HCT116 (cell line): Measurements from ENCODE around the gene CHRNB1. TPM values are rescaled to one million over a fixed set of nuclear protein-coding genes. Genes with fewer than 3 reads are reported as not detected.

Source experiments
- ATAC-seq: fragments of 200-7000 bp; cut with Tn5 transposase; 2 replicates; pipeline ENCODE4 v1.9.1; 2020; ENCODE audit warnings: mild to moderate bottlenecking, moderate library complexity
- BruUV-seq: library from RNA; stranded (reverse); fragments of 400-500 nt; replicated peaks from 2 replicates; lab custom pipeline; 2021; lab: Mats Ljungman, UMichigan
- CTCF ChIA-PET: fragments of 300-600 bp; sonication (Branson Sonifier 250); formaldehyde crosslinking; loops from one replicate; lab custom pipeline; 2021; ENCODE audit warnings: antibody characterized with exemption; lab: Charles Lee
- POLR2A ChIA-PET: fragments of 300-600, 350-600 bp; sonication (Branson Sonifier 250); formaldehyde crosslinking; loops from one replicate; lab custom pipeline; 2021; ENCODE audit warnings: antibody characterized with exemption; lab: Charles Lee
- RAD21 ChIA-PET, 2 experiments: fragments of 300-600 bp; sonication (Branson Sonifier 250); formaldehyde crosslinking; loops; one replicate each; lab custom pipeline; 2023; ENCODE audit warnings: low total read pairs in 2 of 2; ENCODE audit not compliant: uncharacterized antibody in 2 of 2, unreplicated experiment in 2 of 2, low non-redundant PET in 1 of 2; lab: Charles Lee
- DNase-seq: peaks from one replicate; pipeline ENCODE4 v3.0.0-alpha.2; 2010; ENCODE audit warnings: low read depth, low spot score
- H2AFZ ChIP-seq: fragments of 200-600 bp; shearing (Covaris generic), sonication (generic); 2 replicates; pipeline ENCODE4 v1.6.1; 2017; ENCODE audit warnings: low read depth, mixed run types, mixed read lengths, antibody characterized with exemption, low read length; ENCODE audit not compliant: poor library complexity, severe bottlenecking
- H3K27ac ChIP-seq: 2 replicates; pipeline ENCODE4 v1.5.1; 2012; ENCODE audit warnings: low read depth, low read length
- H3K27me3 ChIP-seq: fragments of 200-600 bp; sonication (generic); 2 replicates; pipeline ENCODE4 v1.6.1; 2016; ENCODE audit warnings: mixed run types, low read length, mixed read lengths; ENCODE audit not compliant: insufficient read depth
- H3K36me3 ChIP-seq, 2 experiments: fragments of 200-500 bp in 1 of 2; fragments of 200-600 bp in 1 of 2; sonication (Bioruptor generic) in 1 of 2; sonication (generic) in 1 of 2; 2 replicates each; pipeline versions ENCODE4 v1.5.1 to v1.6.1; 2014 to 2016; ENCODE audit warnings: low read length in 2 of 2, inconsistent platforms in 1 of 2, mixed read lengths in 1 of 2, mixed run types in 1 of 2; ENCODE audit not compliant: insufficient read depth in 2 of 2, control insufficient read depth in 1 of 2
- H3K4me1 ChIP-seq, 2 experiments: fragments of 200-600 bp in 1 of 2; sonication (generic) in 1 of 2; 2 replicates each; pipeline versions ENCODE4 v1.5.1 to v1.6.1; 2012 to 2017; ENCODE audit warnings: low read length in 2 of 2, inconsistent platforms in 1 of 2, mild to moderate bottlenecking in 1 of 2, mixed read lengths in 1 of 2, mixed run types in 1 of 2, moderate library complexity in 1 of 2; ENCODE audit not compliant: insufficient read depth in 2 of 2, control insufficient read depth in 1 of 2
- H3K4me2 ChIP-seq: fragments of 200-600 bp; sonication (generic); 2 replicates; pipeline ENCODE4 v1.6.1; 2017; ENCODE audit warnings: mixed run types, low read length, mixed read lengths
- H3K4me3 ChIP-seq, 2 experiments: fragments of 200-600 bp in 1 of 2; sonication (generic) in 1 of 2; replicated peaks in 1 of 2; 2 replicates each; pipeline ENCODE4 v1.5.1; 2011 to 2016; ENCODE audit warnings: low read length in 2 of 2, control low read depth in 1 of 2, low read depth in 1 of 2, mild to moderate bottlenecking in 1 of 2, mixed read lengths in 1 of 2, mixed run types in 1 of 2
- H3K79me2 ChIP-seq: fragments of 200-600 bp; sonication (generic); 2 replicates; pipeline ENCODE4 v1.6.1; 2017; ENCODE audit warnings: mild to moderate bottlenecking, mixed run types, low read length, moderate library complexity, mixed read lengths; ENCODE audit not compliant: insufficient read depth
- H3K9ac ChIP-seq: fragments of 200-600 bp; sonication (generic); 2 replicates; pipeline ENCODE4 v1.6.1; 2016; ENCODE audit warnings: low read length, mixed read lengths
- H3K9me2 ChIP-seq: fragments of 200-600 bp; sonication (generic), shearing (Covaris generic); 2 replicates; pipeline ENCODE4 v1.6.1; 2017; ENCODE audit warnings: mixed run types, mild to moderate bottlenecking, moderate library complexity; ENCODE audit not compliant: insufficient read depth
- H3K9me3 ChIP-seq, 2 experiments: fragments of 200-500 bp in 1 of 2; fragments of 200-600 bp in 1 of 2; sonication (Bioruptor generic) in 1 of 2; sonication (generic) in 1 of 2; 2 replicates each; pipeline ENCODE4 v1.6.1; 2014 to 2017; ENCODE audit warnings: low read length in 2 of 2, mixed read lengths in 2 of 2, inconsistent platforms in 1 of 2, low read depth in 1 of 2, mild to moderate bottlenecking in 1 of 2, mixed run types in 1 of 2, moderate library complexity in 1 of 2; ENCODE audit not compliant: control insufficient read depth in 1 of 2, insufficient read depth in 1 of 2
- H4K20me1 ChIP-seq: fragments of 200-600 bp; sonication (generic), shearing (Covaris generic); 2 replicates; pipeline ENCODE4 v1.6.1; 2017; ENCODE audit warnings: mixed run types, mild to moderate bottlenecking, moderate library complexity; ENCODE audit not compliant: insufficient read depth
- ATF3 ChIP-seq: IDR thresholded peaks from 2 replicates; pipeline ENCODE4 v1.6.1; 2012
- CEBPB ChIP-seq: IDR thresholded peaks from 2 replicates; pipeline ENCODE4 v1.6.1; 2012; ENCODE audit warnings: low read depth
- CTCF ChIP-seq, 3 experiments: fragments of 200-600 bp in 1 of 3; sonication (generic) in 1 of 3; IDR thresholded peaks in 2 of 3; conservative IDR thresholded peaks in 1 of 3; 2 replicates each; pipeline ENCODE4 v1.5.1; 2012 to 2017; ENCODE audit warnings: low read depth in 2 of 3, low read length in 2 of 3, antibody characterized with exemption in 1 of 3, borderline replicate concordance in 1 of 3, control low read depth in 1 of 3, mild to moderate bottlenecking in 1 of 3, mixed read lengths in 1 of 3, mixed run types in 1 of 3, moderate library complexity in 1 of 3; ENCODE audit not compliant: insufficient read depth in 1 of 3
- EZH2 ChIP-seq: fragments of 200-600 bp; sonication (generic); IDR thresholded peaks from 2 replicates; pipeline ENCODE4 v1.6.1; 2017; ENCODE audit warnings: antibody characterized with exemption, mixed run types
- FOSL1 ChIP-seq: IDR thresholded peaks from 2 replicates; pipeline ENCODE4 v1.6.1; 2012; ENCODE audit warnings: low read depth
- JUND ChIP-seq: IDR thresholded peaks from 2 replicates; pipeline ENCODE4 v1.6.1; 2012
- RAD21 ChIP-seq: IDR thresholded peaks from 2 replicates; pipeline ENCODE4 v1.6.1; 2012; ENCODE audit warnings: low read depth, mild to moderate bottlenecking
- SIN3A ChIP-seq: IDR thresholded peaks from 2 replicates; pipeline ENCODE4 v1.6.1; 2012; ENCODE audit warnings: low read depth
- ZNF274 ChIP-seq: fragments of 200-500 bp; sonication (Bioruptor generic); IDR thresholded peaks from 2 replicates; pipeline ENCODE4 v1.6.1; 2014; ENCODE audit warnings: mild to moderate bottlenecking, low read depth, low read length, inconsistent platforms
- intact Hi-C: fragments of 100-400 bp; cut with micrococcal nuclease; formaldehyde crosslinking; loops from 2 replicates; pipeline ENCODE4 v1.10.0; 2022
- total RNA-seq: library from RNA; stranded (reverse); gene quantifications from one replicate; pipeline ENCODE4 v1.2.1, GENCODE V29; 2021; ENCODE audit not compliant: unreplicated experiment
- TF ChIP-seq, protein P1 (sequence below): IDR thresholded peaks from 2 replicates; pipeline ENCODE4 v1.6.1; 2011; ENCODE audit warnings: mild to moderate bottlenecking, low read length, moderate library complexity; ENCODE audit not compliant: insufficient replicate concordance; ENCODE audit errors: extremely low read depth

The CHRNB1 gene
- total RNA-seq, 1 experiment from 2014 or later = 10.4 TPM

GRCh38 chr17:7409716-7410115 is 35.1 kb upstream of the CHRNB1 start (continued):
- TF ChIP-seq ZNF274 (no peak), RAD21 (no peak), CTCF (IDR thresholded peaks at IDR 0.05 in 2 of 3, conservative IDR thresholded peaks at IDR 0.05 in 1 of 3; ENCODE audit: borderline replicate concordance in 1 of 3, insufficient read depth in 1 of 3, low read depth in 2 of 3, low read length in 2 of 3) (no peak)

DNA sequence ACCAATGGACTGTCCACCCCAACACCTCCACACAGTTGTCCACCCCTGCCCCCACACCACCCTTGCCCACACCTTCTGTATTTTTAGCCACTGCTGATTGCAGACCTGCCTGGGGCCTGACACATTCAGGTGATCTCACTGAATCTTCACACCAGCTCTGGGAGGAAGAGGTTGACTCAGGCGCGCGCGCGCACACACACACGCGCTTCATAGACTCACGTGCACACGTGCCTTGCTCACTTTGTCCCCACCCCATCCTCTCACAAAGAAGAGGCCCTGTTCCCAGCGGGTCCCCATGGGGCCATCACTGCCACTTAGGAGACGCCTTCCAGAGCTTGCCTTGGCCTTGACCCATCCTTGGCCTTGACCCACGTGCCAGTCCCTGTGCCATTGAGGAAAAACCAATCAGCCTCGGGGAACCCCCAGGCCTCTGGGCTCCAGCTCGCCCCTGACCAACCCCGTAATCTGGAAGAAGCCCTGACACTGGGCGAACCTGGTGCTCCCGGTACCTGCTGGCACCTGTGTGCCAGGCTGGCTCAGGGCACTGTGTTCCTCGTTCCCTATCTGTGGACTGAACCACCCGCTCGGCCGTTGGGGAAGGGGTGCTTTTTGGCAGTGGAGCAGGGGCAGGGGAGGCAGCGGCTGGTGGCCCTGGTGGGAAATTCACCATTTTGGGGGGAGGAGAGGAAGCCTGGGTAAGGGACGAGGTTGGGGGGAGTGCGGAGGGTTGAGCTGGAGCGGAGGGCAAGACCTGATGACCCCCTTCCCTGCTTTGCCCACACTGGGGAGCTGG is 34.0 kb upstream of the CHRNB1 start:
- H3K27ac ChIP-seq = no peak overlapping the region
- RAD21 ChIA-PET = no interaction called here
- no peak overlapping the region for H3K9ac ChIP-seq
- TF ChIP-seq ATF3 (no peak), EZH2 (no peak), CEBPB (no peak), JUND (no peak), SIN3A (no peak), FOSL1 (no peak), CTCF (IDR thresholded peaks at IDR 0.05 in 2 of 3, conservative IDR thresholded peaks at IDR 0.05 in 1 of 3; ENCODE audit: borderline replicate concordance in 1 of 3, insufficient read depth in 1 of 3, low read depth in 2 of 3, low read length in 2 of 3) (no peak)
- TF ChIP-seq, protein P1, sequence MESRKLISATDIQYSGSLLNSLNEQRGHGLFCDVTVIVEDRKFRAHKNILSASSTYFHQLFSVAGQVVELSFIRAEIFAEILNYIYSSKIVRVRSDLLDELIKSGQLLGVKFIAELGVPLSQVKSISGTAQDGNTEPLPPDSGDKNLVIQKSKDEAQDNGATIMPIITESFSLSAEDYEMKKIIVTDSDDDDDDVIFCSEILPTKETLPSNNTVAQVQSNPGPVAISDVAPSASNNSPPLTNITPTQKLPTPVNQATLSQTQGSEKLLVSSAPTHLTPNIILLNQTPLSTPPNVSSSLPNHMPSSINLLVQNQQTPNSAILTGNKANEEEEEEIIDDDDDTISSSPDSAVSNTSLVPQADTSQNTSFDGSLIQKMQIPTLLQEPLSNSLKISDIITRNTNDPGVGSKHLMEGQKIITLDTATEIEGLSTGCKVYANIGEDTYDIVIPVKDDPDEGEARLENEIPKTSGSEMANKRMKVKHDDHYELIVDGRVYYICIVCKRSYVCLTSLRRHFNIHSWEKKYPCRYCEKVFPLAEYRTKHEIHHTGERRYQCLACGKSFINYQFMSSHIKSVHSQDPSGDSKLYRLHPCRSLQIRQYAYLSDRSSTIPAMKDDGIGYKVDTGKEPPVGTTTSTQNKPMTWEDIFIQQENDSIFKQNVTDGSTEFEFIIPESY = no peak
- H3K27me3 ChIP-seq = no peaks in the 10 kb centered on the region
- no peaks in the 10 kb centered on the region for H4K20me1 ChIP-seq
- no peaks in the 10 kb centered on the region for H3K9me2 ChIP-seq
- H3K36me3 ChIP-seq = peaks cover 3 to 6% of the 10 kb centered on the region in 2 experiments; a peak in 2 of 4 replicates
- DNase-seq = no peak
- H3K4me2 ChIP-seq = no peak overlapping the region
- H3K79me2 ChIP-seq = peaks cover 2% of the 10 kb centered on the region; the same call in 1 of the 2 replicates
- CTCF ChIA-PET = no interaction called here
- intact Hi-C loops = no loop called here
- no peaks in the 10 kb centered on the region for H3K9me3 ChIP-seq
- no TSS peak for BruUV-seq
- POLR2A ChIA-PET = no interaction called here
- no peak for ATAC-seq
- peaks cover 4 to 7% of the 10 kb centered on the region in 2 experiments; a peak in 3 of 4 replicates for H3K4me1 ChIP-seq
- no peak overlapping the region for H2AFZ ChIP-seq
- no peak overlapping the region for H3K4me3 ChIP-seq
